ENCODE data around the gene PARD3B. TPM values are rescaled to one million over a fixed set of nuclear protein-coding genes. Genes with fewer than 3 reads are reported as not detected.

Gene PARD3B
- polyA plus RNA-seq, 3 donors = 36.3 to 41.4 (median 37.7) TPM

- DNase-seq (ENCODE audit: low read depth in 3 of 3, low spot score in 2 of 3) = no peak
These were observed 36.7 kb downstream of the PARD3B start for GRCh38 chr2:204581946-204582345.

- DNase-seq (ENCODE audit: low read depth in 3 of 3, low spot score in 2 of 3) = no peak
These were observed 38.5 kb downstream of the PARD3B start for GRCh38 chr2:204583773-204584172.

GRCh38 chr2:204585930-204586329 lies 40.7 kb downstream of the PARD3B start:
- no peak for DNase-seq (ENCODE audit: low read depth in 3 of 3, low spot score in 2 of 3)

- DNase-seq (ENCODE audit: low read depth in 3 of 3, low spot score in 2 of 3) = no peak
These were observed 41.3 kb downstream of the PARD3B start for GRCh38 chr2:204586444-204587180.

- DNase-seq (ENCODE audit: low read depth in 3 of 3, low spot score in 2 of 3) = no peak
These were observed 44.8 kb downstream of the PARD3B start for GRCh38 chr2:204590063-204590462.

- no peak for DNase-seq (ENCODE audit: low read depth in 3 of 3, low spot score in 2 of 3)
These were observed 46.0 kb downstream of the PARD3B start for GRCh38 chr2:204591225-204591624.

- DNase-seq (ENCODE audit: low read depth in 3 of 3, low spot score in 2 of 3) = no peak
These were observed 58.8 kb downstream of the PARD3B start for GRCh38 chr2:204604061-204604460.

- peak; percentile 25 to 36 (median 29) for DNase-seq (ENCODE audit: low read depth in 3 of 3, low spot score in 2 of 3)
These were observed 63.1 kb downstream of the PARD3B start for GRCh38 chr2:204608237-204608939.

GRCh38 chr2:204611017-204611631 lies 65.8 kb downstream of the PARD3B start:
- no peak for DNase-seq (ENCODE audit: low read depth in 3 of 3, low spot score in 2 of 3)

GRCh38 chr2:204611764-204612163 lies 66.5 kb downstream of the PARD3B start:
- no peak for DNase-seq (ENCODE audit: low read depth in 3 of 3, low spot score in 2 of 3)

GRCh38 chr2:204613635-204614034 lies 68.4 kb downstream of the PARD3B start:
- no peak for DNase-seq (ENCODE audit: low read depth in 3 of 3, low spot score in 2 of 3)

GRCh38 chr2:204615456-204615855 lies 70.2 kb downstream of the PARD3B start:
- no peak for DNase-seq (ENCODE audit: low read depth in 3 of 3, low spot score in 2 of 3)

GRCh38 chr2:204625135-204625534 lies 79.9 kb downstream of the PARD3B start:
- no peak for DNase-seq (ENCODE audit: low read depth in 3 of 3, low spot score in 2 of 3)

GRCh38 chr2:204628926-204629712 lies 83.8 kb downstream of the PARD3B start:
- no peak for DNase-seq (ENCODE audit: low read depth in 3 of 3, low spot score in 2 of 3)

GRCh38 chr2:204632410-204632809 lies 87.1 kb downstream of the PARD3B start:
- DNase-seq (ENCODE audit: low read depth in 3 of 3, low spot score in 2 of 3) = no peak

- DNase-seq (ENCODE audit: low read depth in 3 of 3, low spot score in 2 of 3) = no peak
These were observed 89.3 kb downstream of the PARD3B start for GRCh38 chr2:204634564-204634963.

GRCh38 chr2:204635478-204635877 lies 90.2 kb downstream of the PARD3B start:
- DNase-seq (ENCODE audit: low read depth in 3 of 3, low spot score in 2 of 3) = no peak

- no peak for DNase-seq (ENCODE audit: low read depth in 3 of 3, low spot score in 2 of 3)
These were observed 93.4 kb downstream of the PARD3B start for GRCh38 chr2:204638471-204639194.

GRCh38 chr2:204643326-204643725 lies 98.1 kb downstream of the PARD3B start:
- no peak for DNase-seq (ENCODE audit: low read depth in 3 of 3, low spot score in 2 of 3)

- DNase-seq (ENCODE audit: low read depth in 3 of 3, low spot score in 2 of 3) = no peak
These were observed 99.9 kb downstream of the PARD3B start for GRCh38 chr2:204645018-204645773.
